ENCODE measurements around the gene CDC16. TPM values are rescaled to one million over a fixed set of nuclear protein-coding genes. Genes with fewer than 3 reads are reported as not detected.
"Not testable (repeated sequence)": the region's sequence is repeated elsewhere in the genome, so short reads cannot be mapped to it uniquely, and the experiment has no call there.

The CDC16 gene
- total RNA-seq, 2 experiments from 2014 or later, result 23.1 to 48.7 TPM

- H3K27ac ChIP-seq (ENCODE audit: low read depth, low read length, poor library complexity, severe bottlenecking), result no peak overlapping the region
- POLR2A ChIA-PET, result no interaction called here
- DNase-seq (ENCODE audit: low spot score), result no peak
Observed at GRCh38 chr13:114194853-114195252, 39.8 kb upstream of the CDC16 start.

GRCh38 chr13:114196629-114197028 lies 38.1 kb upstream of the CDC16 start:
- DNase-seq (ENCODE audit: low spot score), result no peak
- Histone ChIP-seq H2AFZ (ENCODE audit: low read length) (no peak overlapping the region), H3K4me3 (ENCODE audit: low read depth, low read length, poor library complexity, severe bottlenecking) (no peak overlapping the region), H3K9me3 (ENCODE audit: low read length) (no peaks in the 10 kb centered on the region), H3K4me2 (ENCODE audit: low read length) (no peak overlapping the region), H3K4me1 (ENCODE audit: insufficient read depth, low read length, poor library complexity, severe bottlenecking) (no peaks in the 10 kb centered on the region), H3K36me3 (ENCODE audit: insufficient read depth, low read length) (no peaks in the 10 kb centered on the region), H3K27ac (ENCODE audit: low read depth, low read length, poor library complexity, severe bottlenecking) (no peak overlapping the region), H4K20me1 (ENCODE audit: insufficient read depth, low read length) (no peaks in the 10 kb centered on the region), H3K9me2 (ENCODE audit: insufficient read depth, low read length) (no peaks in the 10 kb centered on the region), H3K79me2 (ENCODE audit: insufficient read depth, low read depth, low read length) (no peaks in the 10 kb centered on the region)
- BruUV-seq (replicated peaks), result no TSS peak
- intact Hi-C loops (cut with micrococcal nuclease; ENCODE audit: unreplicated experiment), result no loop called here
- CTCF ChIA-PET (ENCODE audit: unreplicated experiment), result no interaction called here
- TF ChIP-seq EZH2phosphoT487 (IDR thresholded peaks at IDR 0.05; ENCODE audit: borderline replicate concordance, low read depth, low read length), result no peak
- no peak for TF ChIP-seq CTCF (conservative IDR thresholded peaks at IDR 0.05; ENCODE audit: low read length)
- POLR2A ChIA-PET, result interaction anchor here (1.1 kb wide), 1 partner anchor 17 kb away, joined by 3 read pairs; no protein-coding TSS in a partner anchor

More at GRCh38 chr13:114194853-114195252, 39.8 kb upstream of the CDC16 start:
- H3K4me1 ChIP-seq (ENCODE audit: insufficient read depth, low read length, poor library complexity, severe bottlenecking), result no peaks in the 10 kb centered on the region
- CTCF ChIA-PET (ENCODE audit: unreplicated experiment), result no interaction called here
- H3K9me3 ChIP-seq (ENCODE audit: low read length), result no peaks in the 10 kb centered on the region
- no TSS peak for BruUV-seq (replicated peaks)
- intact Hi-C loops (cut with micrococcal nuclease; ENCODE audit: unreplicated experiment), result no loop called here
- H3K79me2 ChIP-seq (ENCODE audit: insufficient read depth, low read depth, low read length), result no peaks in the 10 kb centered on the region
- TF ChIP-seq EZH2phosphoT487 (IDR thresholded peaks at IDR 0.05; ENCODE audit: borderline replicate concordance, low read depth, low read length), result no peak
- no peak for TF ChIP-seq CTCF (conservative IDR thresholded peaks at IDR 0.05; ENCODE audit: low read length)
- no peak overlapping the region for H2AFZ ChIP-seq (ENCODE audit: low read length)
- no peak overlapping the region for H3K4me2 ChIP-seq (ENCODE audit: low read length)
- H3K4me3 ChIP-seq (ENCODE audit: low read depth, low read length, poor library complexity, severe bottlenecking), result no peak overlapping the region
- H3K9me2 ChIP-seq (ENCODE audit: insufficient read depth, low read length), result no peaks in the 10 kb centered on the region
- no peaks in the 10 kb centered on the region for H4K20me1 ChIP-seq (ENCODE audit: insufficient read depth, low read length)
- no peaks in the 10 kb centered on the region for H3K36me3 ChIP-seq (ENCODE audit: insufficient read depth, low read length)

- Histone ChIP-seq H3K9me2 (ENCODE audit: insufficient read depth, low read length) (no peaks in the 10 kb centered on the region), H3K4me2 (ENCODE audit: low read length) (no peak overlapping the region), H4K20me1 (ENCODE audit: insufficient read depth, low read length) (no peaks in the 10 kb centered on the region), H3K4me3 (ENCODE audit: low read depth, low read length, poor library complexity, severe bottlenecking) (no peak overlapping the region), H3K27ac (ENCODE audit: low read depth, low read length, poor library complexity, severe bottlenecking) (no peak overlapping the region), H3K36me3 (ENCODE audit: insufficient read depth, low read length) (no peaks in the 10 kb centered on the region), H3K4me1 (ENCODE audit: insufficient read depth, low read length, poor library complexity, severe bottlenecking) (no peaks in the 10 kb centered on the region), H3K79me2 (ENCODE audit: insufficient read depth, low read depth, low read length) (no peaks in the 10 kb centered on the region), H2AFZ (ENCODE audit: low read length) (no peak overlapping the region), H3K9me3 (ENCODE audit: low read length) (no peaks in the 10 kb centered on the region)
- DNase-seq (ENCODE audit: low spot score), result no peak
- TF ChIP-seq EZH2phosphoT487 (IDR thresholded peaks at IDR 0.05; ENCODE audit: borderline replicate concordance, low read depth, low read length) (no peak), CTCF (conservative IDR thresholded peaks at IDR 0.05; ENCODE audit: low read length) (no peak)
- ChIA-PET POLR2A (no interaction called here), CTCF (ENCODE audit: unreplicated experiment) (no interaction called here)
- BruUV-seq (replicated peaks), result no TSS peak
- intact Hi-C loops (cut with micrococcal nuclease; ENCODE audit: unreplicated experiment), result no loop called here
Observed at GRCh38 chr13:114198556-114198955, 36.1 kb upstream of the CDC16 start.

GRCh38 chr13:114199526-114199925 lies 35.2 kb upstream of the CDC16 start:
- H3K4me3 ChIP-seq (ENCODE audit: low read depth, low read length, poor library complexity, severe bottlenecking); H3K4me1 ChIP-seq (ENCODE audit: insufficient read depth, low read length, poor library complexity, severe bottlenecking); H4K20me1 ChIP-seq (ENCODE audit: insufficient read depth, low read length); CTCF ChIA-PET (ENCODE audit: unreplicated experiment); H3K9me2 ChIP-seq (ENCODE audit: insufficient read depth, low read length); DNase-seq (ENCODE audit: low spot score); H3K4me2 ChIP-seq (ENCODE audit: low read length); H3K36me3 ChIP-seq (ENCODE audit: insufficient read depth, low read length); intact Hi-C loops (cut with micrococcal nuclease; ENCODE audit: unreplicated experiment); BruUV-seq (replicated peaks); H2AFZ ChIP-seq (ENCODE audit: low read length); H3K9me3 ChIP-seq (ENCODE audit: low read length); H3K27ac ChIP-seq (ENCODE audit: low read depth, low read length, poor library complexity, severe bottlenecking); H3K79me2 ChIP-seq (ENCODE audit: insufficient read depth, low read depth, low read length); POLR2A ChIA-PET: not testable (repeated sequence)
